H9 (cell line): ENCODE measurements around the gene ZIC4. TPM values are rescaled to one million over a fixed set of nuclear protein-coding genes. Genes with fewer than 3 reads are reported as not detected.

Experiments used
- DNase-seq: peaks from one replicate; pipeline ENCODE4 v3.0.0-alpha.2; 2017
- H2AFZ ChIP-seq: one replicate; pipeline ENCODE4 v1.6.1; 2013; ENCODE audit warnings: mild to moderate bottlenecking, low read length, control low read depth, moderate library complexity
- H2AK5ac ChIP-seq: 2 replicates; pipeline ENCODE4 v1.6.1; 2013; ENCODE audit warnings: low read length, control low read depth, mixed read lengths; ENCODE audit not compliant: insufficient read length
- H2BK120ac ChIP-seq: one replicate; pipeline ENCODE4 v1.6.1; 2013; ENCODE audit warnings: low read depth, mild to moderate bottlenecking, low read length, control low read depth, inconsistent platforms; ENCODE audit not compliant: poor library complexity, severe bottlenecking
- H2BK12ac ChIP-seq: 2 replicates; pipeline ENCODE4 v1.6.1; 2013; ENCODE audit warnings: low read length, control low read depth, mixed read lengths, low read depth; ENCODE audit not compliant: insufficient read length
- H2BK15ac ChIP-seq: 2 replicates; pipeline ENCODE4 v1.6.1; 2013; ENCODE audit warnings: low read depth, low read length, control low read depth
- H2BK20ac ChIP-seq: one replicate; pipeline ENCODE4 v1.6.1; 2013; ENCODE audit warnings: low read depth, mild to moderate bottlenecking, low read length, control low read depth, inconsistent platforms; ENCODE audit not compliant: poor library complexity, severe bottlenecking
- H2BK5ac ChIP-seq: 2 replicates; pipeline ENCODE4 v1.6.1; 2013; ENCODE audit warnings: low read length, control low read depth, mixed read lengths; ENCODE audit not compliant: insufficient read length
- H3K14ac ChIP-seq: 2 replicates; pipeline ENCODE4 v1.6.1; 2013; ENCODE audit warnings: low read length, control low read depth; ENCODE audit not compliant: insufficient read depth
- H3K18ac ChIP-seq: 2 replicates; pipeline ENCODE4 v1.6.1; 2013; ENCODE audit warnings: low read depth, mild to moderate bottlenecking, mixed read lengths, low read length, control low read depth; ENCODE audit not compliant: insufficient read length
- H3K23ac ChIP-seq: 2 replicates; pipeline ENCODE4 v1.6.1; 2013; ENCODE audit warnings: low read length, control low read depth, mixed read lengths, low read depth; ENCODE audit not compliant: insufficient read length
- H3K23me2 ChIP-seq: 2 replicates; pipeline ENCODE4 v1.6.1; 2013; ENCODE audit warnings: low read depth, mild to moderate bottlenecking, mixed read lengths, low read length, control low read depth; ENCODE audit not compliant: insufficient read length, poor library complexity, severe bottlenecking
- H3K27ac ChIP-seq: 2 replicates; pipeline ENCODE4 v1.5.1; 2013; ENCODE audit warnings: low read length, control low read depth, mixed read lengths, low read depth; ENCODE audit not compliant: insufficient read length
- H3K27me3 ChIP-seq: 2 replicates; pipeline ENCODE4 v1.6.1; 2013; ENCODE audit warnings: low read length, control low read depth, inconsistent platforms; ENCODE audit not compliant: insufficient read depth
- H3K4ac ChIP-seq: 2 replicates; pipeline ENCODE4 v1.6.1; 2013; ENCODE audit warnings: low read depth, mild to moderate bottlenecking, control low read depth, inconsistent platforms, low read length, moderate library complexity
- H3K4me1 ChIP-seq: 2 replicates; pipeline ENCODE4 v1.6.1; 2013; ENCODE audit warnings: low read length, control low read depth, inconsistent platforms; ENCODE audit not compliant: insufficient read depth
- H3K4me2 ChIP-seq: 2 replicates; pipeline ENCODE4 v1.6.1; 2013; ENCODE audit warnings: low read length, control low read depth, mixed read lengths; ENCODE audit not compliant: insufficient read length, insufficient read depth
- H3K56ac ChIP-seq: 2 replicates; pipeline ENCODE4 v1.6.1; 2013; ENCODE audit warnings: low read depth, mild to moderate bottlenecking, mixed read lengths, low read length, control low read depth; ENCODE audit not compliant: insufficient read length
- H3K79me1 ChIP-seq: 2 replicates; pipeline ENCODE4 v1.6.1; 2013; ENCODE audit warnings: low read depth, mild to moderate bottlenecking, moderate library complexity, low read length, control low read depth, inconsistent platforms; ENCODE audit not compliant: insufficient read depth, poor library complexity, severe bottlenecking
- H3K79me2 ChIP-seq: 2 replicates; pipeline ENCODE4 v1.6.1; 2013; ENCODE audit warnings: low read length, control low read depth, inconsistent platforms; ENCODE audit not compliant: insufficient read depth
- H3K9ac ChIP-seq: 2 replicates; pipeline ENCODE4 v1.6.1; 2013; ENCODE audit warnings: low read length, control low read depth, mixed read lengths; ENCODE audit not compliant: insufficient read length; ENCODE audit errors: extremely low read depth
- H3K9me3 ChIP-seq: one replicate; pipeline ENCODE4 v1.6.1; 2013; ENCODE audit warnings: low read depth, low read length, inconsistent platforms; ENCODE audit not compliant: control insufficient read depth
- H3T11ph ChIP-seq: one replicate; pipeline ENCODE4 v1.6.1; 2013; ENCODE audit warnings: mild to moderate bottlenecking, low read length, control low read depth, inconsistent platforms
- H4K20me1 ChIP-seq: one replicate; pipeline ENCODE4 v1.6.1; 2013; ENCODE audit not compliant: control insufficient read depth, insufficient read length, insufficient read depth
- H4K5ac ChIP-seq: 2 replicates; pipeline ENCODE4 v1.6.1; 2013; ENCODE audit warnings: low read depth, mild to moderate bottlenecking, mixed read lengths, low read length, control low read depth; ENCODE audit not compliant: insufficient read length
- H4K8ac ChIP-seq: replicated peaks from 2 replicates; pipeline ENCODE4 v1.6.1; 2013; ENCODE audit warnings: low read length, control low read depth, mixed read lengths, low read depth; ENCODE audit not compliant: insufficient read length
- H4K91ac ChIP-seq: 2 replicates; pipeline ENCODE4 v1.6.1; 2013; ENCODE audit warnings: low read depth, mild to moderate bottlenecking, moderate library complexity, mixed read lengths, low read length, control low read depth; ENCODE audit not compliant: insufficient read length
- H3K27ac Mint-ChIP-seq, 3 experiments: 2 replicates in 2 of 3; 3 replicates in 1 of 3; pipeline ENCODE4 v1.8.0; 2020 to 2021; ENCODE audit warnings: mixed read lengths in 3 of 3, mild to moderate bottlenecking in 1 of 3, moderate library complexity in 1 of 3
- H3K27me3 Mint-ChIP-seq: 2 replicates; pipeline ENCODE4 v1.8.0; 2021; ENCODE audit warnings: low read depth, mild to moderate bottlenecking, moderate library complexity, mixed read lengths
- H3K36me3 Mint-ChIP-seq, 3 experiments: 2 replicates in 2 of 3; 3 replicates in 1 of 3; pipeline ENCODE4 v1.8.0; 2020 to 2021; ENCODE audit warnings: low read depth in 3 of 3, mixed read lengths in 3 of 3; ENCODE audit not compliant: insufficient read depth in 1 of 3
- H3K4me1 Mint-ChIP-seq, 2 experiments: 2 replicates each; pipeline ENCODE4 v1.8.0; 2020; ENCODE audit warnings: mixed read lengths in 2 of 2
- H3K4me3 Mint-ChIP-seq, 2 experiments: 2 replicates in 1 of 2; 3 replicates in 1 of 2; pipeline ENCODE4 v1.8.0; 2020 to 2021; ENCODE audit warnings: mild to moderate bottlenecking in 2 of 2, mixed read lengths in 2 of 2, moderate library complexity in 1 of 2
- H3K9me3 Mint-ChIP-seq, 2 experiments: 2 replicates in 1 of 2; 3 replicates in 1 of 2; pipeline ENCODE4 v1.8.0; 2020; ENCODE audit warnings: mild to moderate bottlenecking in 2 of 2, mixed read lengths in 2 of 2, moderate library complexity in 1 of 2
- WGBS: extraction: QIAGEN DNeasy Blood & Tissue Kit; methylation state at CpG from one replicate; pipeline ENCODE4 v1.1.7; 2013; ENCODE audit warnings: missing lambda C conversion rate, low lambda C conversion rate, mixed read lengths; ENCODE audit not compliant: insufficient read length; ENCODE audit errors: extremely low coverage; 5-methylcytosine and 5-hydroxymethylcytosine counted together
- total RNA-seq: library from RNA; stranded (reverse); gene quantifications from 2 replicates; pipeline ENCODE4 v1.2.1, GENCODE V29; 2021
- TF ChIP-seq, protein P1 (sequence below): fragments of 200-600 bp; sonication (generic); conservative IDR thresholded peaks from 3 replicates; pipeline ENCODE4 v1.8.0; 2021; ENCODE audit warnings: antibody characterized with exemption, mild to moderate bottlenecking

Gene ZIC4
- total RNA-seq, 1 experiment from 2014 or later: not detected

- Histone ChIP-seq H2AK5ac (no peak overlapping the region), H3K56ac (no peak overlapping the region), H3K18ac (no peak overlapping the region), H4K5ac (no peak overlapping the region), H2BK120ac (no peak overlapping the region), H3K4me1 (peaks cover 3% of the 10 kb centered on the region; the same call in 1 of the 2 replicates), H3K4ac (no peak overlapping the region), H4K8ac (no peak overlapping the region), H3K79me2 (no peaks in the 10 kb centered on the region), H3K23me2 (peaks cover 19% of the 10 kb centered on the region), H2AFZ (no peak overlapping the region), H3K9me3 (no peaks in the 10 kb centered on the region), H3K14ac (no peak overlapping the region), H3K23ac (no peak overlapping the region), H3K27ac (no peak overlapping the region), H3K79me1 (no peaks in the 10 kb centered on the region), H2BK15ac (no peak overlapping the region), H2BK12ac (no peak overlapping the region), H2BK5ac (no peak overlapping the region), H3T11ph (no peak overlapping the region), H3K4me2 (peak overlapping the region; percentile 63), H2BK20ac (no peak overlapping the region), H3K27me3 (peaks cover 84% of the 10 kb centered on the region), H4K20me1 (no peaks in the 10 kb centered on the region), H3K9ac (no peak overlapping the region), H4K91ac (no peak overlapping the region)
- DNase-seq: no peak
- TF ChIP-seq, protein P1, sequence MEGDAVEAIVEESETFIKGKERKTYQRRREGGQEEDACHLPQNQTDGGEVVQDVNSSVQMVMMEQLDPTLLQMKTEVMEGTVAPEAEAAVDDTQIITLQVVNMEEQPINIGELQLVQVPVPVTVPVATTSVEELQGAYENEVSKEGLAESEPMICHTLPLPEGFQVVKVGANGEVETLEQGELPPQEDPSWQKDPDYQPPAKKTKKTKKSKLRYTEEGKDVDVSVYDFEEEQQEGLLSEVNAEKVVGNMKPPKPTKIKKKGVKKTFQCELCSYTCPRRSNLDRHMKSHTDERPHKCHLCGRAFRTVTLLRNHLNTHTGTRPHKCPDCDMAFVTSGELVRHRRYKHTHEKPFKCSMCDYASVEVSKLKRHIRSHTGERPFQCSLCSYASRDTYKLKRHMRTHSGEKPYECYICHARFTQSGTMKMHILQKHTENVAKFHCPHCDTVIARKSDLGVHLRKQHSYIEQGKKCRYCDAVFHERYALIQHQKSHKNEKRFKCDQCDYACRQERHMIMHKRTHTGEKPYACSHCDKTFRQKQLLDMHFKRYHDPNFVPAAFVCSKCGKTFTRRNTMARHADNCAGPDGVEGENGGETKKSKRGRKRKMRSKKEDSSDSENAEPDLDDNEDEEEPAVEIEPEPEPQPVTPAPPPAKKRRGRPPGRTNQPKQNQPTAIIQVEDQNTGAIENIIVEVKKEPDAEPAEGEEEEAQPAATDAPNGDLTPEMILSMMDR: no peak
- H3K4me3 Mint-ChIP-seq: peak overlapping the region; percentile 57 to 82
- H3K4me1 Mint-ChIP-seq: peaks cover 27 to 61% of the 10 kb centered on the region in 2 experiments
- no peaks in the 10 kb centered on the region; a peak in 1 of 7 replicates for H3K36me3 Mint-ChIP-seq
- H3K27ac Mint-ChIP-seq: no peak overlapping the region
- H3K27me3 Mint-ChIP-seq: peaks cover 99% of the 10 kb centered on the region
- WGBS: no CpG with 5 or more reads among the region's 4 CpGs
- H3K9me3 Mint-ChIP-seq: no peaks in the 10 kb centered on the region; a peak in 2 of 5 replicates
Observed at GRCh38 chr3:147418371-147418781, 12.0 kb upstream of the ZIC4 start.
